NCI-H1417 treated with DMSO at 0.1 percent for 48 hours (cell line): ENCODE results near the gene LCE1B.

Source experiments
- DNase-seq: peaks from one replicate; lab custom pipeline; 2025; lab: John Stamatoyannopoulos, UW

LCE1B gene, protein sequence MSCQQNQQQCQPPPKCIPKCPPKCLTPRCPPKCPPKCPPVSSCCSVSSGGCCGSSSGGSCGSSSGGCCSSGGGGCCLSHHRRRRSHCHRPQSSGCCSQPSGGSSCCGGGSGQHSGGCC

DNA sequence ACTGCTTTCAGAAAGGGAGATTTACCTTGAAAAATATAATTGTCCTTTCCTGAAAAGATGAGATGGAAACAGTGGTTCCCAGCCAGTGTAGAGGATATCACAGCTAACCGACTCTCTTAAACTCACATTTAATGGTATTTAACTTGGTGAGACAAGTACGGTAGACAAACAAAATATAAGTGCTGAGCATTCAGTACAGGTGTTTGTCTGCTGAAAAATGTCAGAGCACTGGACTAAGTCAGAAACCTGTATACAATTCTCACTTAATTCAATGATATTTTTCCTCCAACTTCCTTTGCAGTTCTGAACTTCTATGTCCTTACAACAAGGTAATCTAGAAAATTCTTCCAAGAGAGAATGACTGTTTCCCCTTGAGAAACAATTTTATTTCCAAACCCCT is at the start of gene LCE1B:
Gene LCE1B, plus strand, starts transcription at position 301 of the 400 bp plus-strand sequence. CDS start 476 bp downstream, outside the sequence.
- no peak for DNase-seq

DNA sequence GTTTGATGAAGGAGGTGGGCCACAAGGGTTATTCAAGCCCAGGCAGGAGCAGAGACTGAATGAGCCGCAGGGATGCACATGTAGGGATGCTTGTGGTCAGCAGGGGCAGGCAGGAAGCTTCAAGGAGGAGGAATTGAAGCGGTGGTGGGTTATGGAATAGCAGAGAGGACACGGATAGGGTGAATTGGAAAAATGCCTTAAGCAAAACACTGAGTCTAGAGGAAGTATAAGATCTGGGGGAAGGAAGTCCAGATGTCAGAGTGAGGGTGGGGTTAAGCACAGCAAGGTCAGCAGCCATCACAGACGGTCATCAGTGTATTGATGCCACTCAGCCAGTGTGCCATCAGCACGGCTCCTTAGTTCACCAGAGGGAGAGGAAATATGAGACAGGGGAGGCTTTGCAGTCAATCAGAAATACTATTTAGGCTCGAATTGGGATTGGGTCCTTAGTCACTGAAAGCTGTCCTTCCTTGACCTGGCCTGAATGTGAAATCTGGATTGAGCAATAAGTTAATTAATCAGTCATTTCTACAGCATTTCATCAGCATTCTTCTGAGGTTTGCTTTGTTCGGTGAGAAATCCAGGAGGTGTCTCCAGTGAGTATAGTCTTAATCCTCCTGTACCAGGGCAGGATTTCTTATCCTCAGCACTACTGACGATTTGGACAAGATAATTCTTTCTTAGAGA is 42.8 kb upstream of the LCE1B start:
- no peak for DNase-seq

DNA sequence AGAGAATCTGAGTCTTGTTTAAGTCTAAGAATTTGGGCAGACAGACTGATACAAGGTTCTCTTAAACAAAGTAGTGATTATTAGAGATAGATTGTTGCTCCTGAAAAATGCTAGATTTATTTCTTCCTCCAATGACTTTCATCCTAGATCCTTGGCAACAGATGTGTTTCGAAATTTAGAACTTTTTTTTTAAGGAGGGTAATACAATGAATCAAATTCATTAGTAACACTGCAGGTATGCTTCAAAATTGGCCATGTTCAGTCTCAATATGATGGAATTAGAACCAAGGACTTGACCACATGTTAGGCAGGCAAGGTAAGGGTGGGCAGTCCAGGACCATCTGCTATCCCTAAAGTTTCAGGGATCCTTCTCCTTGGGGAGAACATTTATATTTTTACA is 41.4 kb upstream of the LCE1B start:
- no peak for DNase-seq

DNA sequence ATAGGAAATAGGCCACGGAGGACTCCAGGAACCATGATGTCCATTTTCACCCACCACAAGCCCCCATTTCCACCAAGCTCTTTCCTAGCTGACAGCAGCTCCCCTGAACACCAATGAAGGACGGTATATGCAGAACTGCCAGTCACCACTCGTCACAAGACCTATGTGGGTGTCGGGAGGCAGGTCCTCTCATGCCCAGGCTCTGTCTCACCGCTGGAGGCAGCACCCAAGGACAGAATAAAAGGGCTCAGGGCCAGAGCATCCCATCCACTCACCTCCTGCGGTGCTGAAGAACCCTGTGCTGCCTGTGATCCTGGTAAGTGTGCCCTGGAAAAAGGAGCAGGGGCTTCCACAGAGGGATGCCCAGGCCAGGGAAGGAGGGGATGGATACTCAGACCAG is 36.9 kb upstream of the LCE1B start, which contains the start of gene LCE1F:
Gene LCE1F, plus strand, starts transcription at position 266 of the 400 bp plus-strand sequence. CDS start 1,232 bp downstream, outside the sequence.
- no peak for DNase-seq

DNA sequence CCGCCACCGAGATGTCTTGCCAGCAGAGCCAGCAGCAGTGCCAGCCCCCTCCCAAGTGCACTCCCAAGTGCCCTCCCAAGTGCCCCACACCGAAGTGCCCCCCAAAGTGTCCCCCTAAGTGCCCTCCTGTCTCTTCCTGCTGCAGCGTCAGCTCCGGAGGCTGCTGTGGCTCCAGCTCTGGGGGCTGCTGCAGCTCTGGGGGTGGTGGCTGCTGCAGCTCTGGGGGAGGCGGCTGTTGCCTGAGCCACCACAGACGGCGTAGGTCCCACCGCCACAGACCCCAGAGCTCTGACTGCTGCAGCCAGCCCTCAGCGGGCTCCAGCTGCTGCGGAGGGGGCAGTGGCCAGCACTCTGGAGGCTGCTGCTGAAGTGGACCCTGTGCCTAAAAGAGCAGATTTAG is 35.4 kb upstream of the LCE1B start:
- no peak for DNase-seq

DNA sequence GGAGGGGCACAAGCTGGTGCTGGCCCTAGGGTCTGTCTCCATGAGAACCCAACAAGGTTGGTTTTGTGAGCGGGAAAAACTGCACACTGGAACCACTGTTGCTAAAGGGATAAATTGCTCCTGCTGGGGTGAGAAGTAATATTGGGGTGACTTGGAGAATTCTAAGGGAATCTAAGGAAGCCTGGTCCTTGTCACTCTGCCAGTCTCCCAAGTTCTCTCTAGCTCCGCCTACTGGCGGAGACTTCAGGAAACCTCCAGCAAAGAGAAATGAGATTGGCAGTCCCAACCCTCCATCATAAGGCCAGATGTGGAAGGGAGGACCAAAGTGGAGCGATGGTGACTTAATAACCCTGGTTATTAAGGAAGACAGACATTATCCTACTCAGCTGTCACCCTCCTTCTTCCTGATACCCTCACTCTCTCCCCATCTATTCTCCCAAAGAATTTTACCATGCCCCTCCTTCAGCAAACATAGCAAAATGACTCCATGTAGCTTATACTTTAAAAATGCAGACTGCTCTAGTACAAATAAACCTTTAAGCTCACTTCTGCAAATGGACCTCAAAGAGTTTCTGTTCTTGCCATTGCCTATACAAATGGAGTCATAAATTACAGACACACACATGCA is 34.1 kb upstream of the LCE1B start:
- DNase-seq: no peak

DNA sequence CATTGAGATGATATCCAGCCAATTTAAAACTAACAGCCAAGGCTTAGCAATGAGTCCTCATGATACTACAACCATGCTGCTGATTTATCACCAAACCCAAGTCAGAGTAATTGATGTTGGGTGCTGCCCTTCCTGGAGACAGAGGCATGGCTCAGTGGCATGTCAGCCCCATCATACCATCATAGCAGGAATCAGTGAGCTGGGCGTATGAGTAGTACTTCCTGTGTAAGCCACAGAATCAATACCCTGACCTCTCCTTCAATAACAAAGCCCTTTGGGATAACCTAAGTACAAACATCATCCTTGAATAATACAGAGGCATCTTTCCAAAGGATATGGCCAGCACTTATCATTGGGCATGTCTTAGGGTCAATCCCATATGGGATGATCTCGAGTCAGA is 28.7 kb upstream of the LCE1B start:
- DNase-seq: no peak

DNA sequence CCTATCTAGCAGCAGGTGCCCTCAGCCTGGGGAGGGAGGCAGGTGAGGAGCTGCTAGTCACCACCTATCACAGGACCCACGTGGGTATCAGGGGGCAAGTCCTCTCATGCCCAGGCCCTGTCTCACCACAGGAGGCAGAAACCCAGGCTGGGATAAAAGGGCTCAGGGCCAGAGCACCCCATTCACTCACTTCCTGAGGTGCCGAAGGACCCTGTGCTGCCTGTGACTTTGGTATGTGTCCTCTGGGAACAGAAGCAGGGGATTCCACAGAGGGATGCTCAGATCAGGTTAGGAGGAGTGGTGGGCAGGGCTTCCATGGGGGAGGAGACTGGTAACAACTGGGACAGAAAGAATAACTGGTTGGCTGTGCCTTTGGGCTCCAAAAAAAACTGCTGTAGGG is 25.7 kb upstream of the LCE1B start, which contains the start of gene LCE1E:
Gene LCE1E, plus strand, starts transcription at position 181 of the 400 bp plus-strand sequence. CDS start 1,043 bp downstream, outside the sequence.
- peak; percentile 41 for DNase-seq

DNA sequence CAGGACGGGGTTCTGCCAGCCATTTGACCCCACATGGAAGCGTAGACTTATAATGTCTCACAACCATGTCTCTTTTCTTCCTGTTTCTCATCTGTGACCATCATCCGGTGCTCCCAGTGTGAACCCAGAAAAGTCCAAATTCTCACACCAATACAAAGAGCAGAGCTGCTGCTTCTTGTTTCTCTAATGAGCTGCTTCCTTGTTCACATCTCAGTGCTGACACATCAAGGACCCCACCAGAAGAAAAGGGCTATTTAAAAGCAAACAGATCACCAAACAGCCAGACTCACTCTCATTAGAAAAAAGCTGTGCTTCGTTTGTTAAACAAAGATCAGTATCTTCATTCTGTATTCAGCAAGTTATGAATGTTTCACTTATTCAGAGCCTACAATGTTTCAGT is 16.1 kb upstream of the LCE1B start:
- no peak for DNase-seq

DNA sequence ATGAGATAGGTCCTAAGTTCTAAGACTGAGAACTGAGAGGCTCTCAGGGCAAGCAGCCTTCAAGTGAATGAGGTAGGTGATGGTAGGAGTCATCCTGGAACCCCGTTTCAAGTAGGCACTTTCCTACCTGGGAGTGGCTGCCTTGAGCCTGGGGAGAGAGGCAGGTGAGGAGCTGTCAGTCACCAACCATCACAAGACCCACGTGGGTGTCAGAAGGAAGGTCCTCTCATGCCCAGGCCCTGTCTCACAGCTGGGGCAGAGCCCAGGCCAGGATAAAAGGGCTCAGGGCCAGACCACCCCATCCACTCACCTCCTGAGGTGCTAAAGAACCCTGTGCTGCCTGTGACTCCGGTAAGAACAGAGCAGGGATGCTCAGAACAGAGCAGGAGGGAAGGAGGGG is 15.3 kb upstream of the LCE1B start, which contains the start of gene LCE1D:
Gene LCE1D, plus strand, starts transcription at position 301 of the 400 bp plus-strand sequence. CDS start 1,074 bp downstream, outside the sequence.
- DNase-seq: no peak

DNA sequence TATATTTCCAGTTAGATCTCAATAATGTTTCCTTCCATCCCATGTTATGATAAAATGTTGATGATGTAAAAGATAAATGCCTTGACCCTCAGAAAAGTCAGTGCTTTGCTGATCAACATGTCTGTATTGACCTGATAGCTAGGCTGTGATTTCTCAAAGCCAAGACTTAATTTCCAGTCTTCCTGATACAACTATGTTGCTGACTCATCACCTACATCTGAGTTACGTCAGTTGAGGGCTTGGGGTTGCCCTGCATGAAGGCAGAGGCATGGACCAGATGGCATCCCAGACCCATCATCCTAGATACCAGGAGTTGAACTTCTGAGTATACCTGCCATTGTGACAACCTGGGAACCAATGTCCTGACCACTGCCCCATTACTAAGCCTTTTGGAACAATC is 10.4 kb upstream of the LCE1B start:
- DNase-seq: no peak

DNA sequence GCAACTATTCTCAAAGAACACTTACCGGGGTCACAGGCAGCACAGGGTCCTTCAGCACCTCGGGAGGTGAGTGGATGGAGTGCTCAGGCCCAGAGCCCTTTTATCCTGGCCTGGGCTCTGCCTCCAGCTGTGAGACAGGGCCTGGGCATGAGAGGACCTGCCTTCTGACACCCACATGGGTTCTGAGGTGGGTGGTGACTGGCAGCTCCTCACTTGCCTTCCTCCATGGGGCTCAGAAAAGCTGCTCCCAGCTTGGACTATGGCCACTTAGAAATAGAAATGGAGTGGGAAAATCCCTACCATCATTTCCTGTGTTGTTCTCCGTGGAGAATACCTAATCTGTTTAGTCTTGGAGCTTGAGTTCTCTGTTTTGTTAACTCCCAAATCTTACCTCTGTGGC is 5.2 kb upstream of the LCE1B start, which contains the start of gene LCE1C:
Gene LCE1C, minus strand, starts transcription at position 76 of the 400 bp plus-strand sequence. CDS start 1,173 bp downstream, outside the sequence.
- no peak for DNase-seq

DNA sequence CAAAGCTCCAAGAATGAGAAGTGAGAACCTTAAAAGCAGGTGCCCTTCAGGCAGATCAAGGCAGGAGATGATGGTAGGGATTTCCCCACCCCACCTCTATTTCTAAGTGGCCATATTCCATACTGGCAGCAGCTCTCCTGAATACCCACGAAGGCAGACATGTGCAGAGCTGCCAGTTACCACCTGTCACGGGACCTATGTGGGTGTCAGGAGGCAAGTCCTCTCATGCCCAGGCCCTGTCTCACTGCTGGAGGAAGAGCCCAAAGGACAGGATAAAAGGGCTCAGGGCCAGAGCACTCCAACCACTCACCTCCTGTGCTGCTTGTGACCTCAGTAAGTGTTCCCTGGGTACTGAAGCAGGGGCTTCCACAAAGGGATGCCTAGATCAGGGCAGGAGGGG is 721 bp upstream of the LCE1B start:
- no peak for DNase-seq

DNA sequence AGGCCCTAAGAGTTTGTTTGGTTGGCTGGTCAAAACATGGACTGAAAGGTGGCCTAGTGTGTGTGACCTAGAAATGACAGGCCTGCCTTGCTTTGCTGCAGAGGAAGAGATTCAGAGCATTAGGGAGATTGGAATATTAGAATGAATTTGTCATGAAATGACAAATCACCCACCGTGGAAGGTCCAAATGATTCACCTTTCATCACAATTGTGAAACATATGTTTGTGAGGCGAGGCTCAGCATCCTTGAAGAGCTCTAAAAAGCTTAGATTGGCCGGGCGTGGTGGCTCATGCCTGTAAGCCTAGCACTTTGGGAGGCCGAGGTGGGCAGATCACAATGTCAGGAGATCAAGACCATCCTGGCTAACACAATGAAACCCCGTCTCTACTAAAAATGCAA is 5.5 kb downstream of the LCE1B start:
- DNase-seq: no peak

DNA sequence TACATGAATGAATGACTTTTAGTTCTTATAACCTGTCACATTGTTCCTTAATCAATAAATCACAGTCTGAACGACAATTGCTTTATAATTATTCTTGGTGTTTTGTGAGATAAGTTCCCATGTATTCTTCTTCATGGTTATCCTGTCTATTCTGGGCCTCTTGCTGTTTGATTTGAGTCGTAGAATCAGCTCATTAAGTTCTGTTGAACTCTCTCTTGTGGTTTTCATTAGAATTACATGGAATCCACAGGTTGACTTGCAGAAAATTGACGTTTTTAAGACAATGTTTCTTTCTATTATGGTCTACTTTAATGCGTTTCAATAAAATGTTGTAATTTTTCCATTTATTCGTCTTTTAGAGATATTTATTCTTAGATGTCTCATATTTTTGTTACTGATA is 11.5 kb downstream of the LCE1B start:
- DNase-seq: no peak

DNA sequence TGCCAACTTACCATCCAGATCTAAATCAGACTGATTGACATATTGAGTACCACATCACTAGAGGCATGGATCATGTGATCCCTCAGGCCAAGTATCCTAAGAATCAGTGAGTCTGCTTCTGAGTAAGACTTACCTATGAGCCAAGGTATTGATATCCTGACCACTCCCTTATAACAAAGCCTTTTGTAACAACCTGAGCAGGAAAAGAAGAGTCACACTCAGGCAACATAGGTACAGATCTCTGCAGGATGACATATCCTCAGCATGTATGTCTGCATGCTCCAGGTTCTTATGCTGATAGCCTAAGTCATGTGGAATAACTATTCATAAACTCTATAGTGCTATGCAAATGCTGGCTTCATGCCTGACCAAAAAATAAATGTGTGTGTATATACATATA is 13.2 kb downstream of the LCE1B start:
- DNase-seq: no peak

DNA sequence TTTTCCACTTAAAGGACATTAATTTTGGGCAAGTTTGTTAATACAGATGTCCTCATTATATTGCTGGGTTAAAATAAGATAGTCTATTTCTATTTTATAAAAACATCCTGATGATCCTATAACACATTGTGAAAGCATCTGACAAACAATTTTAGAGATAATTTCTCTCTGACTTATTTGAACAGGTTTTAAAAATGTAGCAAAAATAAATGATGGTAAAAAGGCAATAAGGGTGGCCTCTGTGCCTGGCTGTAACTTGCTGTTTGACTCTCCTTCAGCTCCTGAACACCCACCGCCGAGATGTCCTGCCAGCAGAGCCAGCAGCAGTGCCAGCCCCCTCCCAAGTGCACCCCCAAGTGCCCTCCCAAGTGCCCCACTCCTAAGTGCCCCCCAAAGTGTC is 15.4 kb downstream of the LCE1B start, which contains the start of gene LCE1A:
Gene LCE1A, plus strand, starts transcription at position 301 of the 400 bp plus-strand sequence. Its CDS starts 0 bp downstream, at position 301.
- DNase-seq: no peak

DNA sequence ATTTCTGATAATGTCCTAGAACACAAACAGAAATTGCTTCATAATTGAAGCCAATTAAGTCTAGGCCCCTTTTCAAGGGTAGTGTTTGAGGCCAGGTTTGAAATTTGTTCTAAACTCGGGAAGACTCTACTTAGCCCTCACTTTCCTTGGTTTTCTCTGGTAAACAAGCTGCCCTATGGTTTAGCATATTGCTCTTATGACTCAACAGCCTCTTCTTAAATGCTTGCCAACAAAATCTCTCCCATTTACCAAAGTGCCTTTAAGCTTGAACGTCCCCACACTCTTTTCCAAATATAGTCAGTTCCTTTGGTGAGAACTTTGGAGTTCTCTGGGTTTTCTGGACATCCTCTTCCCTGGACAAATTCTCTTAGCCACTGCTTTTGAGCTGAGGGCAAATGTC is 25.1 kb downstream of the LCE1B start:
- DNase-seq: no peak

DNA sequence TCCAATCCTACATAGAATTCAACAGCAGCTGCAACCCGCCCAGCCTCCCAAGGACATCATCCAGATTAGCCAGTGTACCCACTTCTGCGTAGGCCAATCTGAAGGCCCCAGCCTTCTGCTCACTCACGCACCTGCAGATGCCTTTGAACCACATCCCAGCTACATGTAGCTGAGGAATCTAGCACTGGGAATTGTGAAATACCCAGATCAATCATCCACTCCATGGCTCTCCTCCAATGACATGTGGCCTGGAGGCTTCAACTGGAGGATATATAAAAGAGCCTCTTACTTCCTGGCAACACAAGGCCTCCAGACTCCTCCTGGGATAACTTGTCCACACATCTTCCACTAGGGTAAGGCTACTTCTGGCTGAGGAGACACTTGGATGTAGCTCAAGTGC is 30.8 kb downstream of the LCE1B start, which contains the start of gene LCE6A:
Gene LCE6A, plus strand, starts transcription at position 301 of the 400 bp plus-strand sequence. CDS start 665 bp downstream, outside the sequence.
- no peak for DNase-seq

DNA sequence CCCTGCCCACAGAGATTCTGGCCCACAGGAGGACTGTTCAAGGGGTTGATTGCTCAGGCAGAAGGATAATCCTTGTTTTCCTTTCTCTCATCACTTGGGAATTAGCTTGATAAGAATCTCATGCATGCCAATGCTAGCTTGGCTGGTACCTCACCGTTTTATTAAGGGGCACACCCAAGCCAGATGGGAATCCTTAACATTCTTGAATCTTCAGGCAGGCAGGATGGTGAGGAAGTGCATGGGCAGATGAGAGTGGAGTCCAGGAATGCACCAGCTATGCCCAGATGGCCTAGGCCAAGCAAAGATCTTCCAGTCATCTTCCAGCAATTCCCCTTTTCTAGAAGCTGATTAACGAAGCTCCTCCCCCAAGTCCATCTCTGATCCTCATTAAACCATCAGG is 43.9 kb downstream of the LCE1B start:
- no peak for DNase-seq

DNA sequence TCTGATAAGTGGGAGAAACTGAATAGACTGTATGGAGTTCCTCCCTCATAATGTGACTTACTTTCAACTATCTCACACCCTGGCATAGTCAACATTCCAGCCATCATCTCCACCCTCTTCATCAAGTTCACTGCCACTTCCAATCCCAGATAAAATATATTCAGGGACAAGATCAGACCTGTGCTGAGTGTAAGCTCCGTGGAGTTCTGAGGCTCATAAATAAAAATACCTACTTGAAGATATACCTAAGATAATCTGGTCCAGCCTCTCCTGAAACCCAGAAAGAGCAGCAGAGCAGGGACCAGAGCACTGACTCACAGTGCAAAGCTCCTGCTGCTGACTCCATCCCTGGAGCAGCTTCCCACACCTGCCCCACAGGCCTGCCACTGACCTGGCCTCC is 46.3 kb downstream of the LCE1B start:
- DNase-seq: no peak

DNA sequence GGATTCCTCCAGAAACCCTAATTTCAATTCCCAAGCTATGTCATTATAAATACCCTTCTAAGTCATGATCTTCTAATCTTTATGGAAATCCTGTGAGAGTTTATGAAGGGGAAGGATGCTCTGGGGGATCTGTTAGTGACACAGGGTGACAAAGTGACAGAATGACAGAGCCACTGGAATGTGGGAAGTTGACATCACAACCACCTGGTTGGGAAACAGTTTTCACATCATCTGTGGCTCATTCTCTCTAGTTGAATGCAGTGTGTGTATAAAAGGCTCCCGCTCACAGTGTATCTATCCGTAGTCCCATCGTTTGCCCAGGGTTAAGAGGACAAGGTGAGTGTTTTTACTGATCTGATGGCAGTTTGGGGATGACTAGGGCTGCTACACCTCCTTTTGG is 47.9 kb downstream of the LCE1B start, which contains the start of gene LCE7A:
Gene LCE7A, plus strand, starts transcription at position 301 of the 400 bp plus-strand sequence. CDS start 702 bp downstream, outside the sequence.
- DNase-seq: no peak

DNA sequence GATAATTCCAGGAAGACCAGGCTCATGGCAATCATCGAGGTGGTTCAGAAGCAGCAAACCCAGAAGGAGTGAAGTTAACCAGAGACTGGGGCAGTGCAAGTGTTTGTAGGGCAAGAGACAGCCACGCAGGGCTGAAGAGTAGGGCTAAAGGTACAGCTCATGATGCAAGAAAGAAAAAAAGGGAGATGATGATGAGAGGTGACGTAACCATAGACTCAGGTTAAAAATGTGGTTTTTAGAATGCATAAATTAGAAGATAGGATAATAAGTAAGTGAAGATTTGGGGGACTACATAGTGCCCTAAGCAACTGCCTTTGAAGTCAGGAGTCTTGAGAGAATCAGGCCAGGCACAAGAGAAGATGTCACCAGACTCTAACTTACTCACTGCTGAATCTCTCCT is 48.4 kb downstream of the LCE1B start:
- no peak for DNase-seq
